ENCODE data around the gene CASP5.

DNA sequence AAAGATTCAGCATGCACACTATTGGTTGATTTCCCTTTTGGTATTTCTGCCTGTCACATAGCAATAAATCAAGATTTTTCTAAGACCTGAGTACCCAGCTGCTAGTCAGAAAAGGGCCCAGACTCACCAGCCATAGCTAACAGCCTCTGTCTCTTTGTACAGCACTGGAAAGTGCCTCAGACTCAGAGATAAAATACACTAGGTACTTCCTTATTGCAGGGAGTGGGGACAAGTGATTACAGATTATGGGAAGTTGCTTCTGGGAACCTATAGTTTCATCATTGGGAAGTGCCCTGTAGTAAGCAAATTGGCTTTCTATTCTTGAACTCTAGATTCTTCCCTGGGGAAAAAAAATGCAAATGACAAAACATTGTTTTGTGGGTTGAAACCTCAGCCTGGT is at the start of gene CASP5:
- TF ChIP-seq, protein P1, sequence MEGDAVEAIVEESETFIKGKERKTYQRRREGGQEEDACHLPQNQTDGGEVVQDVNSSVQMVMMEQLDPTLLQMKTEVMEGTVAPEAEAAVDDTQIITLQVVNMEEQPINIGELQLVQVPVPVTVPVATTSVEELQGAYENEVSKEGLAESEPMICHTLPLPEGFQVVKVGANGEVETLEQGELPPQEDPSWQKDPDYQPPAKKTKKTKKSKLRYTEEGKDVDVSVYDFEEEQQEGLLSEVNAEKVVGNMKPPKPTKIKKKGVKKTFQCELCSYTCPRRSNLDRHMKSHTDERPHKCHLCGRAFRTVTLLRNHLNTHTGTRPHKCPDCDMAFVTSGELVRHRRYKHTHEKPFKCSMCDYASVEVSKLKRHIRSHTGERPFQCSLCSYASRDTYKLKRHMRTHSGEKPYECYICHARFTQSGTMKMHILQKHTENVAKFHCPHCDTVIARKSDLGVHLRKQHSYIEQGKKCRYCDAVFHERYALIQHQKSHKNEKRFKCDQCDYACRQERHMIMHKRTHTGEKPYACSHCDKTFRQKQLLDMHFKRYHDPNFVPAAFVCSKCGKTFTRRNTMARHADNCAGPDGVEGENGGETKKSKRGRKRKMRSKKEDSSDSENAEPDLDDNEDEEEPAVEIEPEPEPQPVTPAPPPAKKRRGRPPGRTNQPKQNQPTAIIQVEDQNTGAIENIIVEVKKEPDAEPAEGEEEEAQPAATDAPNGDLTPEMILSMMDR (IDR thresholded peaks at IDR 0.05; ENCODE audit: low read depth, low read length) = no peak
- TF ChIP-seq EZH2phosphoT487 (IDR thresholded peaks at IDR 0.05; ENCODE audit: low read depth) = no peak
